ENCODE measurements around the gene PLXNC1. TPM values are rescaled to one million over a fixed set of nuclear protein-coding genes. Genes with fewer than 3 reads are reported as not detected.

Gene PLXNC1
- total and polyA plus RNA-seq, 7 donors = 1.2 to 10.2 (median 4.3) TPM

- intact Hi-C loops (cut with DNase I) = no loop called here
- no peak overlapping the region for H3K27ac ChIP-seq
- 90 to 94% methylated on average over 4 of the region's 4 CpGs for WGBS, 2 donors
Observed at GRCh38 chr12:94114166-94114565, 34.2 kb upstream of the PLXNC1 start.

DNA sequence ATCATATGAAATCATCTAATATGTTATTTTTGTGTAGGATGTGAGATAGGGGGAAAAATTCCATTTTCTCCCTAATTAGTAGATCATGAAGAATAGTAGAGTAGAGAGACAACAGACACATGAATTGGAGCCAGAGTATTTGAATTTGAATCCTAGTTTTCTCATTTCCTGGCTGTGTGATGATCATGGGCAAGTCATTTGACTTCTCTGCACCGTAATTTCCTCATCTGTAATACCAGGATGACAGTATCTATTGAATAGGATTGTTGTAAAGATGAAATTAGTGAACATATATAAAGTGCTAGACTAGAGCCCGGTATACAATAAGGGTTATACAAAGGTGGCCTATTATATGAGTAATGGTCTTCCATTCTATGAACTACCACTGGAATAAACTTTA is 32.2 kb upstream of the PLXNC1 start:
- no peak for DNase-seq

More at GRCh38 chr12:94114166-94114565, 34.2 kb upstream of the PLXNC1 start:
- no peaks in the 10 kb centered on the region for H3K9me3 ChIP-seq
- no peak for DNase-seq
- no peaks in the 10 kb centered on the region for H3K36me3 ChIP-seq
- no peaks in the 10 kb centered on the region for H3K4me1 ChIP-seq
- H3K4me3 ChIP-seq = no peak overlapping the region
- no peak for TF ChIP-seq EP300 (IDR thresholded peaks at IDR 0.05)
- no peak for TF ChIP-seq POLR2AphosphoS5 (IDR thresholded peaks at IDR 0.05)
- TF ChIP-seq, protein P1, sequence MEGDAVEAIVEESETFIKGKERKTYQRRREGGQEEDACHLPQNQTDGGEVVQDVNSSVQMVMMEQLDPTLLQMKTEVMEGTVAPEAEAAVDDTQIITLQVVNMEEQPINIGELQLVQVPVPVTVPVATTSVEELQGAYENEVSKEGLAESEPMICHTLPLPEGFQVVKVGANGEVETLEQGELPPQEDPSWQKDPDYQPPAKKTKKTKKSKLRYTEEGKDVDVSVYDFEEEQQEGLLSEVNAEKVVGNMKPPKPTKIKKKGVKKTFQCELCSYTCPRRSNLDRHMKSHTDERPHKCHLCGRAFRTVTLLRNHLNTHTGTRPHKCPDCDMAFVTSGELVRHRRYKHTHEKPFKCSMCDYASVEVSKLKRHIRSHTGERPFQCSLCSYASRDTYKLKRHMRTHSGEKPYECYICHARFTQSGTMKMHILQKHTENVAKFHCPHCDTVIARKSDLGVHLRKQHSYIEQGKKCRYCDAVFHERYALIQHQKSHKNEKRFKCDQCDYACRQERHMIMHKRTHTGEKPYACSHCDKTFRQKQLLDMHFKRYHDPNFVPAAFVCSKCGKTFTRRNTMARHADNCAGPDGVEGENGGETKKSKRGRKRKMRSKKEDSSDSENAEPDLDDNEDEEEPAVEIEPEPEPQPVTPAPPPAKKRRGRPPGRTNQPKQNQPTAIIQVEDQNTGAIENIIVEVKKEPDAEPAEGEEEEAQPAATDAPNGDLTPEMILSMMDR (IDR thresholded peaks at IDR 0.05) = no peak
- no peak for TF ChIP-seq POLR2A (IDR thresholded peaks at IDR 0.05)
- H3K27me3 ChIP-seq = no peaks in the 10 kb centered on the region

DNA sequence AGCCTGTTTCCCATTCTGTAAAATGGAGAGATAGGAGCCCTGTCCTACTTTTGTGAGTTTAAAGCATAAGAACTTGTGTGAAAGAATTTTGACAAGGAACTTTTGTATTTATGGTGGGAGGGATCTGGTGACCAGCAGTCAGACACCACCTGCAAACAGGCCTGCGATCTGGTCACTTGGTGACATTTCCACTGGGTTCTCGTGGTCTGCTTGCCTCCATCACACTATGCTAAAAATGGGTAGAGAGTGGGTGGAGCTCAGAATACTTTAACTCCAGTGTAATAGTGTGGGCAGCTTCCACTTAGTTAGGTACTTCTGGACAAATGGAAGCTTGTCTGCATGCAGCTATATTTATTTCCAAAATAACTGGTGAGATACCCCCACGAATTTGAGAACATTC is 26.5 kb upstream of the PLXNC1 start:
- Histone ChIP-seq H3K4me1 (no peaks in the 10 kb centered on the region), H3K27ac (no peak overlapping the region), H3K27me3 (no peaks in the 10 kb centered on the region), H3K36me3 (no peaks in the 10 kb centered on the region), H3K9me3 (no peaks in the 10 kb centered on the region), H3K4me3 (no peak overlapping the region)
- 41 to 72% methylated on average over 3 of the region's 3 CpGs for WGBS, 2 donors
- no peak for DNase-seq
- intact Hi-C loops (cut with DNase I) = no loop called here
- TF ChIP-seq POLR2A (IDR thresholded peaks at IDR 0.05) = no peak

More for the DNA sequence above, 32.2 kb upstream of the PLXNC1 start:
- no peak overlapping the region for H3K4me3 ChIP-seq
- no peaks in the 10 kb centered on the region for H3K27me3 ChIP-seq
- H3K4me1 ChIP-seq = no peaks in the 10 kb centered on the region
- no peaks in the 10 kb centered on the region for H3K9me3 ChIP-seq
- intact Hi-C loops (cut with DNase I) = no loop called here
- no peak overlapping the region for H3K27ac ChIP-seq
- WGBS, 2 donors = 91 to 96% methylated on average over 2 of the region's 2 CpGs
- H3K36me3 ChIP-seq = no peaks in the 10 kb centered on the region
- no peak for TF ChIP-seq POLR2A (IDR thresholded peaks at IDR 0.05)
- no peak for TF ChIP-seq EP300 (IDR thresholded peaks at IDR 0.05)
- TF ChIP-seq POLR2AphosphoS5 (IDR thresholded peaks at IDR 0.05) = no peak
- TF ChIP-seq, protein P1 (IDR thresholded peaks at IDR 0.05) = no peak

- H3K9me3 ChIP-seq = no peaks in the 10 kb centered on the region
- H3K4me1 ChIP-seq = no peaks in the 10 kb centered on the region
- H3K27ac ChIP-seq = no peak overlapping the region
- WGBS, 2 donors = 81 to 82% methylated on average over 3 of the region's 3 CpGs
- intact Hi-C loops (cut with DNase I) = no loop called here
- TF ChIP-seq EP300 (IDR thresholded peaks at IDR 0.05) (no peak), POLR2AphosphoS5 (IDR thresholded peaks at IDR 0.05) (no peak), POLR2A (IDR thresholded peaks at IDR 0.05) (no peak)
- TF ChIP-seq, protein P1 (IDR thresholded peaks at IDR 0.05) = no peak
- H3K27me3 ChIP-seq = no peaks in the 10 kb centered on the region
- DNase-seq = no peak
- H3K36me3 ChIP-seq = no peaks in the 10 kb centered on the region
- no peak overlapping the region for H3K4me3 ChIP-seq
Observed at GRCh38 chr12:94122591-94122990, 25.8 kb upstream of the PLXNC1 start.

DNA sequence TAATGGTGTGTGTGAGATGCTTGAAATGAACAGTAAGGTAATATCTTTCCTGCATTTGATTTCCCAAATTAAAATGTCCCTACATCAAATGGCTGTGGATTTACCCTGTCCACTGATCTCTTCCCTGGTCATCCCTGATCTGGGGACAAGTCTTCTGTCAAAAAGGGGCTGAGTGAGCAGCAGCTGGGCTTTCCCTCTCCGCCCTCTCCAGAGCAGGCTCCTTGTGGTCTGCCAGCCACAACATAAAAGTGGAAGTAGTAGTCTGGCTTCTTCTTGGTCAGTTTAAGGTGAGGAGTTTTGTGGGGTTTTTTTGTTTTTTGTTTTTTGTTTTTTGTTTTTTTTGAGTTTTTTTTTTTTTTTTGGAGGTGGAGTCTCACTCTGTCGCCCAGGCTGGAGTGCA is 25.2 kb upstream of the PLXNC1 start:
- intact Hi-C loops (cut with DNase I) = no loop called here
- WGBS, 2 donors = 81 to 90% methylated on average over 2 of the region's 2 CpGs

More for the DNA sequence above, 25.2 kb upstream of the PLXNC1 start:
- Histone ChIP-seq H3K4me1 (no peaks in the 10 kb centered on the region), H3K4me3 (no peak overlapping the region), H3K36me3 (no peaks in the 10 kb centered on the region), H3K9me3 (no peaks in the 10 kb centered on the region), H3K27me3 (no peaks in the 10 kb centered on the region), H3K27ac (no peak overlapping the region)
- TF ChIP-seq, protein P1 (IDR thresholded peaks at IDR 0.05) = no peak
- no peak for TF ChIP-seq POLR2AphosphoS5 (IDR thresholded peaks at IDR 0.05)
- no peak for DNase-seq
